HCT116 (cell line): Measurements from ENCODE around the gene ARPP21. TPM values are rescaled to one million over a fixed set of nuclear protein-coding genes. Genes with fewer than 3 reads are reported as not detected.

Experiments
- ATAC-seq: fragments of 200-7000 bp; cut with Tn5 transposase; 2 replicates; pipeline ENCODE4 v1.9.1; 2020; ENCODE audit warnings: mild to moderate bottlenecking, moderate library complexity
- BruUV-seq: library from RNA; stranded (reverse); fragments of 400-500 nt; replicated peaks from 2 replicates; lab custom pipeline; 2021; lab: Mats Ljungman, UMichigan
- CTCF ChIA-PET: fragments of 300-600 bp; sonication (Branson Sonifier 250); formaldehyde crosslinking; loops from one replicate; lab custom pipeline; 2021; ENCODE audit warnings: antibody characterized with exemption; lab: Charles Lee
- POLR2A ChIA-PET: fragments of 300-600, 350-600 bp; sonication (Branson Sonifier 250); formaldehyde crosslinking; loops from one replicate; lab custom pipeline; 2021; ENCODE audit warnings: antibody characterized with exemption; lab: Charles Lee
- RAD21 ChIA-PET, 2 experiments: fragments of 300-600 bp; sonication (Branson Sonifier 250); formaldehyde crosslinking; loops; one replicate each; lab custom pipeline; 2023; ENCODE audit warnings: low total read pairs in 2 of 2; ENCODE audit not compliant: uncharacterized antibody in 2 of 2, unreplicated experiment in 2 of 2, low non-redundant PET in 1 of 2; lab: Charles Lee
- DNase-seq: peaks from one replicate; pipeline ENCODE4 v3.0.0-alpha.2; 2010; ENCODE audit warnings: low read depth, low spot score
- H2AFZ ChIP-seq: fragments of 200-600 bp; shearing (Covaris generic), sonication (generic); 2 replicates; pipeline ENCODE4 v1.6.1; 2017; ENCODE audit warnings: low read depth, mixed run types, mixed read lengths, antibody characterized with exemption, low read length; ENCODE audit not compliant: poor library complexity, severe bottlenecking
- H3K27ac ChIP-seq: 2 replicates; pipeline ENCODE4 v1.5.1; 2012; ENCODE audit warnings: low read depth, low read length
- H3K27me3 ChIP-seq: fragments of 200-600 bp; sonication (generic); 2 replicates; pipeline ENCODE4 v1.6.1; 2016; ENCODE audit warnings: mixed run types, low read length, mixed read lengths; ENCODE audit not compliant: insufficient read depth
- H3K36me3 ChIP-seq, 2 experiments: fragments of 200-500 bp in 1 of 2; fragments of 200-600 bp in 1 of 2; sonication (Bioruptor generic) in 1 of 2; sonication (generic) in 1 of 2; 2 replicates each; pipeline versions ENCODE4 v1.5.1 to v1.6.1; 2014 to 2016; ENCODE audit warnings: low read length in 2 of 2, inconsistent platforms in 1 of 2, mixed read lengths in 1 of 2, mixed run types in 1 of 2; ENCODE audit not compliant: insufficient read depth in 2 of 2, control insufficient read depth in 1 of 2
- H3K4me1 ChIP-seq, 2 experiments: fragments of 200-600 bp in 1 of 2; sonication (generic) in 1 of 2; 2 replicates each; pipeline versions ENCODE4 v1.5.1 to v1.6.1; 2012 to 2017; ENCODE audit warnings: low read length in 2 of 2, inconsistent platforms in 1 of 2, mild to moderate bottlenecking in 1 of 2, mixed read lengths in 1 of 2, mixed run types in 1 of 2, moderate library complexity in 1 of 2; ENCODE audit not compliant: insufficient read depth in 2 of 2, control insufficient read depth in 1 of 2
- H3K4me2 ChIP-seq: fragments of 200-600 bp; sonication (generic); 2 replicates; pipeline ENCODE4 v1.6.1; 2017; ENCODE audit warnings: mixed run types, low read length, mixed read lengths
- H3K4me3 ChIP-seq, 2 experiments: fragments of 200-600 bp in 1 of 2; sonication (generic) in 1 of 2; replicated peaks in 1 of 2; 2 replicates each; pipeline ENCODE4 v1.5.1; 2011 to 2016; ENCODE audit warnings: low read length in 2 of 2, control low read depth in 1 of 2, low read depth in 1 of 2, mild to moderate bottlenecking in 1 of 2, mixed read lengths in 1 of 2, mixed run types in 1 of 2
- H3K79me2 ChIP-seq: fragments of 200-600 bp; sonication (generic); 2 replicates; pipeline ENCODE4 v1.6.1; 2017; ENCODE audit warnings: mild to moderate bottlenecking, mixed run types, low read length, moderate library complexity, mixed read lengths; ENCODE audit not compliant: insufficient read depth
- H3K9ac ChIP-seq: fragments of 200-600 bp; sonication (generic); 2 replicates; pipeline ENCODE4 v1.6.1; 2016; ENCODE audit warnings: low read length, mixed read lengths
- H3K9me2 ChIP-seq: fragments of 200-600 bp; sonication (generic), shearing (Covaris generic); 2 replicates; pipeline ENCODE4 v1.6.1; 2017; ENCODE audit warnings: mixed run types, mild to moderate bottlenecking, moderate library complexity; ENCODE audit not compliant: insufficient read depth
- H3K9me3 ChIP-seq, 2 experiments: fragments of 200-500 bp in 1 of 2; fragments of 200-600 bp in 1 of 2; sonication (Bioruptor generic) in 1 of 2; sonication (generic) in 1 of 2; 2 replicates each; pipeline ENCODE4 v1.6.1; 2014 to 2017; ENCODE audit warnings: low read length in 2 of 2, mixed read lengths in 2 of 2, inconsistent platforms in 1 of 2, low read depth in 1 of 2, mild to moderate bottlenecking in 1 of 2, mixed run types in 1 of 2, moderate library complexity in 1 of 2; ENCODE audit not compliant: control insufficient read depth in 1 of 2, insufficient read depth in 1 of 2
- H4K20me1 ChIP-seq: fragments of 200-600 bp; sonication (generic), shearing (Covaris generic); 2 replicates; pipeline ENCODE4 v1.6.1; 2017; ENCODE audit warnings: mixed run types, mild to moderate bottlenecking, moderate library complexity; ENCODE audit not compliant: insufficient read depth
- ATF3 ChIP-seq: IDR thresholded peaks from 2 replicates; pipeline ENCODE4 v1.6.1; 2012
- CBX3 ChIP-seq: IDR thresholded peaks from 2 replicates; pipeline ENCODE4 v1.6.1; 2012; ENCODE audit warnings: low read depth
- CEBPB ChIP-seq: IDR thresholded peaks from 2 replicates; pipeline ENCODE4 v1.6.1; 2012; ENCODE audit warnings: low read depth
- FOSL1 ChIP-seq: IDR thresholded peaks from 2 replicates; pipeline ENCODE4 v1.6.1; 2012; ENCODE audit warnings: low read depth
- JUND ChIP-seq: IDR thresholded peaks from 2 replicates; pipeline ENCODE4 v1.6.1; 2012
- POLR2A ChIP-seq: IDR thresholded peaks from 2 replicates; pipeline ENCODE4 v1.7.0; 2011; ENCODE audit warnings: borderline replicate concordance; ENCODE audit not compliant: insufficient read depth, insufficient read length; ENCODE audit errors: extremely low read depth
- SIN3A ChIP-seq: IDR thresholded peaks from 2 replicates; pipeline ENCODE4 v1.6.1; 2012; ENCODE audit warnings: low read depth
- SP1 ChIP-seq: IDR thresholded peaks from 2 replicates; pipeline ENCODE4 v1.6.1; 2012; ENCODE audit warnings: low read depth
- ZFX ChIP-seq: fragments of 450-650 bp; IDR thresholded peaks from 2 replicates; pipeline ENCODE4 v1.6.1; 2017
- intact Hi-C: fragments of 100-400 bp; cut with micrococcal nuclease; formaldehyde crosslinking; loops from 2 replicates; pipeline ENCODE4 v1.10.0; 2022
- total RNA-seq: library from RNA; stranded (reverse); gene quantifications from one replicate; pipeline ENCODE4 v1.2.1, GENCODE V29; 2021; ENCODE audit not compliant: unreplicated experiment
- TF ChIP-seq, protein P1 (sequence below): IDR thresholded peaks from 2 replicates; pipeline ENCODE4 v1.6.1; 2011; ENCODE audit warnings: mild to moderate bottlenecking, low read length, moderate library complexity; ENCODE audit not compliant: insufficient replicate concordance; ENCODE audit errors: extremely low read depth

Gene ARPP21
- total RNA-seq, 1 experiment from 2014 or later, result not detected

GRCh38 chr3:35640190-35641165 is 1.2 kb downstream of the ARPP21 start:
- RAD21 ChIA-PET, result no interaction called here
- H3K36me3 ChIP-seq, result no peaks in the 10 kb centered on the region
- BruUV-seq, result no TSS peak
- no peaks in the 10 kb centered on the region for H3K4me1 ChIP-seq
- no peak overlapping the region for H3K4me2 ChIP-seq
- H3K27ac ChIP-seq, result no peak overlapping the region
- DNase-seq, result no peak
- no peak overlapping the region for H3K4me3 ChIP-seq
- H3K27me3 ChIP-seq, result no peaks in the 10 kb centered on the region
- H3K9ac ChIP-seq, result no peak overlapping the region
- no peak for TF ChIP-seq POLR2A
- TF ChIP-seq SP1, result no peak
- no peak for ATAC-seq
- no peaks in the 10 kb centered on the region for H3K79me2 ChIP-seq
- POLR2A ChIA-PET, result no interaction called here
- no peaks in the 10 kb centered on the region for H3K9me2 ChIP-seq
- no peak overlapping the region for H2AFZ ChIP-seq
- H4K20me1 ChIP-seq, result no peaks in the 10 kb centered on the region
- intact Hi-C loops, result no loop called here
- CTCF ChIA-PET, result no interaction called here
- H3K9me3 ChIP-seq, result peaks cover 5 to 19% of the 10 kb centered on the region in 2 experiments; a peak in 2 of 4 replicates

DNA sequence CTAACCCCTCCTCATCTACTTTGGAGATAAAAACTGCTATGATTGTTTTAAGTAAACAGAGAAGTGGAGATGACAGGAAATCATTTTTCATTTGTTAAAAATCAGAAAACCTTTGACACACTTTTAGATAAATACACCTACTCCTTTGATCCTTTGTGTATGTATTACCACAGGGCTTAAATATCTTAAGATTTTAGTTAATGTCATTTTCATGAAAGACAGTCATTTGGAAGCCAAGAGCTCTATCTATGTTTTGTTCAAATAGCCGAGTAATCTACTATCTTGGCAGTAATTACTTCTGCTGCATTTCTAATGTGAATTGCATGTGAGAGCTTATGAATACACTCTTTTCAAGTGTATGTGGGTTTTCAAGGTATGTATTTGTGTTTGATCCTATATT is 2.0 kb downstream of the ARPP21 start:
- ChIA-PET POLR2A (no interaction called here), RAD21 (no interaction called here), CTCF (no interaction called here)
- Histone ChIP-seq H4K20me1 (no peaks in the 10 kb centered on the region), H3K4me3 (no peak overlapping the region), H3K4me2 (no peak overlapping the region), H3K27me3 (no peaks in the 10 kb centered on the region), H3K9ac (no peak overlapping the region), H3K36me3 (no peaks in the 10 kb centered on the region), H3K27ac (no peak overlapping the region), H3K9me2 (no peaks in the 10 kb centered on the region), H3K79me2 (no peaks in the 10 kb centered on the region), H3K4me1 (no peaks in the 10 kb centered on the region), H3K9me3 (peaks cover 5 to 19% of the 10 kb centered on the region in 2 experiments; a peak in 2 of 4 replicates), H2AFZ (no peak overlapping the region)
- no peak for ATAC-seq
- no peak for DNase-seq
- no TSS peak for BruUV-seq
- TF ChIP-seq FOSL1, result no peak
- no peak for TF ChIP-seq ATF3
- TF ChIP-seq CEBPB, result no peak
- TF ChIP-seq JUND, result no peak
- no peak for TF ChIP-seq SIN3A
- no peak for TF ChIP-seq ZFX
- TF ChIP-seq, protein P1, sequence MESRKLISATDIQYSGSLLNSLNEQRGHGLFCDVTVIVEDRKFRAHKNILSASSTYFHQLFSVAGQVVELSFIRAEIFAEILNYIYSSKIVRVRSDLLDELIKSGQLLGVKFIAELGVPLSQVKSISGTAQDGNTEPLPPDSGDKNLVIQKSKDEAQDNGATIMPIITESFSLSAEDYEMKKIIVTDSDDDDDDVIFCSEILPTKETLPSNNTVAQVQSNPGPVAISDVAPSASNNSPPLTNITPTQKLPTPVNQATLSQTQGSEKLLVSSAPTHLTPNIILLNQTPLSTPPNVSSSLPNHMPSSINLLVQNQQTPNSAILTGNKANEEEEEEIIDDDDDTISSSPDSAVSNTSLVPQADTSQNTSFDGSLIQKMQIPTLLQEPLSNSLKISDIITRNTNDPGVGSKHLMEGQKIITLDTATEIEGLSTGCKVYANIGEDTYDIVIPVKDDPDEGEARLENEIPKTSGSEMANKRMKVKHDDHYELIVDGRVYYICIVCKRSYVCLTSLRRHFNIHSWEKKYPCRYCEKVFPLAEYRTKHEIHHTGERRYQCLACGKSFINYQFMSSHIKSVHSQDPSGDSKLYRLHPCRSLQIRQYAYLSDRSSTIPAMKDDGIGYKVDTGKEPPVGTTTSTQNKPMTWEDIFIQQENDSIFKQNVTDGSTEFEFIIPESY, result no peak
- TF ChIP-seq CBX3, result no peak
- TF ChIP-seq POLR2A, result no peak
- intact Hi-C loops, result no loop called here
